ENCODE results near the gene TKFC. TPM values are rescaled to one million over a fixed set of nuclear protein-coding genes. Genes with fewer than 3 reads are reported as not detected.

The TKFC gene
- total RNA-seq, 1 donor from 2014 or later = 21.2 TPM

DNA sequence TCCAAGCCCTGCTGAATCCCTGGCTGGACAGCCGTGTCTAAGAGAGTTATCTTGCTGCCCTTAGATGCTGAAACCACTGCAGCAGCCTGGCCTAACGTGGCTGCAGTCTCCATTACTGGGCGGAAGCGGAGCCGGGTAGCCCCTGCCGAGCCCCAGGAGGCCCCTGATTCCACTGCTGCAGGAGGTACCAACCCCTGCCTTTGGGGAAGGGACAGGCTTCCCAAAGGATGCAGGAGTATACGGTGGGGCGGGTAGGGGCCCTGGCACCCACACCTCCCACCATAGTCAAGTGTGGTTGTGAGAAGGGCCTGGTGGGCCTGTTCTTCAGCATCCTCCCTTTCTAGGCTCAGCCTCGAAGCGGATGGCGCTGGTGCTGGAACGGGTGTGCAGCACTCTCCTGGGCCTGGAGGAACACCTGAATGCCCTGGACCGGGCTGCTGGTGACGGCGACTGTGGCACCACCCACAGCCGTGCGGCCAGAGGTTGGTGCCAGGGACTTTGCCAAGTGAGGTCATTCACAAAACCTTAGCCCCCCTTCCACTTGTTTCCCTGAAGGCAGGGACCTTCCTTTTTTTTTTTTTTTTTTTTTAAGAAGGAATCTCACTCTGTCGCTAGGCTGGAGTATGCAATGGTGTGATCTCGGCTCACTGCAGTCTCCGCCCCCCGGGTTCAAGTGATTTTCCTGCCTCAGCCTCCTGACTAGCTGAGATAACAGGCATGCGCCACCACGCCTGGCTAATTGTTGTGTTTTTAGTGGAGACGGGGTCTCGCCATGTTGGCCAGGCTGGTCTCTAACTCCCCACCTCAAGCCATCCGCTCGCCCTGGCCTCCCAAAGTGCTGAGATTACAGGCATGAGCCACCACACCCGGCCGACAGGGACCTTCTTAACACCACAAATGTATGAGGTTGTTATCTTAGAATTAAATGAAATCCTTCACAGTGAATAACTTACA lies 11.0 kb downstream of the TKFC start:
- DNase-seq (ENCODE audit: low spot score) = no peak

DNA sequence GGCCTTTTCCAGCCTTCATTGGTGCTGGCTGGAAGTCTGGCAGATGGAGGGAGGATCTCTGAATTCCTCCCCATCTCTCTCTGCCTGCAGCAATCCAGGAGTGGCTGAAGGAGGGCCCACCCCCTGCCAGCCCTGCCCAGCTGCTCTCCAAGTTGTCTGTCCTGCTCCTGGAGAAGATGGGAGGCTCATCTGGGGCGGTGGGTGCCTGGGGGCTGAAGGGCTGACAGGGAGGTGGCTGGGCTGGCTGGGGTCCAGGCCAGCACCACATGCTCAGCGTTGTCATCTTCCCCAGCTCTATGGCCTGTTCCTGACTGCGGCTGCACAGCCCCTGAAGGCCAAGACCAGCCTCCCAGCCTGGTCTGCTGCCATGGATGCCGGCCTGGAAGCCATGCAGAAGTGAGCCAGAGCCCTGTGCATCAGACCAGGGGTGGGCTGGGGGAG lies 12.2 kb downstream of the TKFC start:
- DNase-seq (ENCODE audit: low spot score) = no peak

DNA sequence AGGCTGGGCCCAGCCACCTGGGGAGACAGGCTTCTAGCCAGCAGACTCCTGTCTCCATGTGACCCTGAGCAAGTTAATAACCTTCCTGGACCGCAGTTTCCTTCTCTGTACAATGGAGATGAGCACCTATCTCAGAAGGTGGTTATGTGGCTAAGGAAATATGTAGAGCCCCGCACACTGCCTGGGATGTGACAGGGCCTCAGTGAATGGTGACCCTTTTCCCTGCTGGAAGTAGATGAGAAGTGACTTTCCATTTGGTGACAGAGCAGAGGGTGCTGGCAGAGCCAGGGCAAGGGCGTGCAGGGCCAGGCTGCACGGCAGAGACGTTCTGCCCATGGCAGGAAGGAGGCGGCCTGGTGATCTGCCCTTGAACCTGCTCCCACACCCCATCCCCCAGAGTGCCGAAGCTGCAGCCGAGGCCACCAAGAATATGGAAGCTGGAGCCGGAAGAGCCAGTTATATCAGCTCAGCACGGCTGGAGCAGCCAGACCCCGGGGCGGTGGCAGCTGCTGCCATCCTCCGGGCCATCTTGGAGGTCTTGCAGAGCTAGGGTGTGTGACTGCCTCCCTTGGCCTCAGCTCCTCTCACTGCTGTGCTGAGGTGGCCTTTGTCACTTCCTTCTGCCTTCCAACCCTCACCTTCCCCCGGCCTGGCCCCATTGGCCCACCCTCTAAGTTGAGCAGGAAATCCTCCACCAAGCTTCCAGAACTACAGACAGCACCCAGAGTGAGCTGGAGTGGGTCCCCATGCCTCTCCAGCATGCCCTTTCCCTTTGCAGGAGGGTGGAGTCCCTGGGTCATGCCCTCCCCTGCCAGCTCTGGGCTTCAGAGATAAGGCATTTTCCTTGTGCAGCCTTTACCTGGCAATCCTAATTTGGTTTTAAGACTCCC lies 13.2 kb downstream of the TKFC start:
- no peak for DNase-seq (ENCODE audit: low spot score)

DNA sequence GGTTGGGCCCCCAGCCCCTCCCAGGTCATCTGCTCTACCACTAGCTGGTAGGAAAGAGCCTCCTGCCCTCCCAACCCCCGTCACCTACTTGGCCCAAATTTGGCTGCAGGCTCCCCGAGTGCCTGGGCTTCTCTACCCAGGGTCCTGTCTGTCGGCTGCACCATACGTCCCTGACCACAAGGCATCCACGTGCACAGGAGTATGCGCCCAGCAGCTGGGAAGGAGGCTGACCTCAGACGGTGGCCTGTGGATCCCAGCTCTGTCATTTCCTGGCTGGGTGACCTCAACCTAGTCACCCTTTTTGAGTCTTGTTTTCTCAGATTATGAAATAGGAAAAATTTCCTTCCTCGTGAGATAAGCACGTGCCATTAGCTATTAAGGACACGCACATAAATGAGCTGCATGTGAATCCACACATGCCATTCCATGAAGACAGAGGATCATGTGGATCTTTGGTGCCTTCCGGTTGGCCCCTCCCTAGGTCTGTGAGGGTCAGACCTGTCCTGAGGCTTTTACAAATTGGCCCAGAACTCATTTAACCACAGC lies 15.0 kb downstream of the TKFC start:
- DNase-seq (ENCODE audit: low spot score) = no peak

DNA sequence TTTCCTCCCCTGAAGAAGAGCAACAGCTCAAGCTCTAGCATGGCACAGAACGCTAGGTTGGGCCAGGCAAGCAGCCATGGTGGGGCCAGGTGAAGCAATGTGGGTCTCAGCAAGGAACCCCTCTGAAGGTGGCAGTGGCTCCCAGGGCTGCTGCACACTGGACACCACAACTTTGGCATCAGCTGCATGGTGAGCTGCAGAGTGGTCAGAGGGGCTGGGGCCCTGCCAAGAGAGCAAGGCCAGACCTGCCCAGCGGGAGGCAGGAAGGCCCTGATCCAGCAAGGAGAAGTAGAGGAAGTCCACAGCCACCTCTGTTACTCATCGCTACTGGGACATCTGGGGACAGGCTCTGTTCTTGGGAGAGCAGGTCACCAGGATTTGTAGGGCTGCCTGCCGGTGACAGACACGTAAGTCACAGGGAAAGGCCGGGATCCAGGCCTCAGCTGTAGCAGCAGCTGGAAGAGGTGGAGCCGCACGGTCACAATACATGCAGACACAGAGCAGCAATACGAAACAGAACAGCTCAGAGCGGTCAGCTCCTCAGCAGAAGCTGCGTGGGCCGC lies 16.2 kb downstream of the TKFC start:
- no peak for DNase-seq (ENCODE audit: low spot score)

GRCh38 chr11:61349916-61350315 lies 16.9 kb downstream of the TKFC start:
- DNase-seq (ENCODE audit: low spot score) = no peak

GRCh38 chr11:61350336-61350735 lies 17.3 kb downstream of the TKFC start:
- DNase-seq (ENCODE audit: low spot score) = no peak

- DNase-seq (ENCODE audit: low spot score) = no peak
These were observed 17.8 kb downstream of the TKFC start for GRCh38 chr11:61350803-61351202.

DNA sequence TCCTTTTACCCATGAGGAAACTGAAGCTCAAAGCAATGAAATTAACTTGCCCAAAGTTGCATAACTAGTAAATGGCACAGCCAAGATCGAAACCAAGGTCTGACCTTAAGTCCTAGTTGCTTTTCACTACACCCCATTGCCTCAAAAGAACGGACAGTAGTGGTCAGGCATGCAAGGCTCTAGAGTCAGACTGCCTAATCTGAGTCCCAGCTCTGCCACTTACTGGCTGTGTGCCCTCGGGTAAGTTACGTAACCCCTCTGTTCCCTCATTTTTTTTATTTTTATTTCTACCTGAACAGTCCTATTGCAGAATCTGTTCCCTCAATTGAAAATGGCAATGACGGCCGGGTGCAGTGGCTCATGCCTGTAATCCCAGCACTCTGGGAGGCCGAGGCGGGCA lies 19.0 kb downstream of the TKFC start:
- DNase-seq (ENCODE audit: low spot score) = no peak

- no peak for DNase-seq (ENCODE audit: low spot score)
These were observed 20.4 kb downstream of the TKFC start for GRCh38 chr11:61353131-61354067.

DNA sequence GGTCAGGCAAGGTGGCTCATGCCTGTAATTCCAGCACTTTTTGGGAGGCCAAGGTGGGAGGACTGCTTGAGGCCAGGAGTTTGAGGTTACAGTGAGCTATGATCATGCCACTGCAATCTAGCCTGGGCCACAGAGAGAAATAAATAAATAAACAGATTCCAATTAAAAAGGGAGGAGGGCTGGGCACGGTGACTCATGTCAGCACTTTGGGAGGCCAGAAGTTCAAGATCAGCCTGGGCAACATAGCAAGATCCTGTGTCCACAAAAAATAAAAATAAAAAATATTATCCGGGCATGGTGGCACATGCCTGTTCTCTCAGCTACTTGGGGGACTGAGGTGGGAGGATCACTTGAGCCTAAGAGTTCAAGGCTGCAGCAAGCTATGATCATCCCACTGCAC lies 21.2 kb downstream of the TKFC start:
- no peak for DNase-seq (ENCODE audit: low spot score)

GRCh38 chr11:61356706-61357105 lies 23.7 kb downstream of the TKFC start:
- no peak for DNase-seq (ENCODE audit: low spot score)

DNA sequence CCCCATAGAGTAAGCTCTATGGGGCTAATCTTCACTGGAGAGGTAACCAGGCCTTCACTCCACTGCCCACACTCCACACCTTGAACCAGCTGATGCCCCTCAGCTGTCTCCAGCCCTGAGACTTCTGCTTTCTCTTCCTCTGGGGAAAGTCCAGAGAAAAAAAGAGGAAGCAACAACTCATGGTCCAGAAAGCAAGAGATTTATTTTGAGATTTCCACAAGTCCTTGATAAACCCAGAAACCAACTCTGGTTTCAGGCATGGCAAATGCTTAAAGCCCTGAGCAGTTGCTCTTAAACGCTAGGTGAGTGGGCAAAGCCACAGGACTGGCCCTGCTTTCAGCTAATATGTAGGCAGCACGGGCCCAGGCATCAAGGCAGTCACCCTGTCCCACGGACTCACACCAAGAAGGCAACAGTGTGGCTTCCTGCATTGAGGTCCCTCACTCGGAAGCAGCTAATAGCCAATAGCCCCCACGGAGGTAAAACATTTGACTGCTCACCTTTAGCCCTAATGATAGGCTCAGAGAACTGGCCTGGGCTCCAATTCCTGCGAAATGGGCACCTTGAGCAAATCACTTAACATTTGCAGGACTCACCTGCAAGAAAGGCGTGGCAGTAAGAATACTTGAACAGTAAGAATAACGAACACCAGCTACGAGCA lies 24.3 kb downstream of the TKFC start:
- DNase-seq (ENCODE audit: low spot score) = no peak

- DNase-seq (ENCODE audit: low spot score) = no peak
These were observed 24.8 kb downstream of the TKFC start for GRCh38 chr11:61357894-61358239.

GRCh38 chr11:61358566-61358965 lies 25.5 kb downstream of the TKFC start:
- DNase-seq (ENCODE audit: low spot score) = no peak

DNA sequence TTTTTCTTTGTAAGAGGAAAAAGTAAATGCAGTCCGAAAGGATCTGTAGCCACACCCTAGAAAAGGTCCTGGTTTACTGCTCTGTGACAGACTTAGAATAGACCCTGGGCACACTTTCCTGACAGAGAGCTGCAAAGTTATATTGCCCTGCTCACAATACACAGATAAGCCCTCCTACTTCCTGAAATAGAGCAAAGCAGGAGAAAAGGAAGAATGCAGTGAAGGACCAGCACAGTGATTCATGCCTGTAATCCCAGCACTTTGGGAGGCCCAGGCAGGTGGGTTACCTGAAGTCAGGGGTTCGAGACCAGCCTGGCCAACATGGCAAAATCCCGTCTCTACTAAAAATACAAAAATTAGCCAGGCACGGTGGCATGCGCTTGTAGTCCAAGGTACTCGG lies 26.5 kb downstream of the TKFC start:
- DNase-seq (ENCODE audit: low spot score) = no peak

- DNase-seq (ENCODE audit: low spot score) = no peak
These were observed 28.3 kb downstream of the TKFC start for GRCh38 chr11:61361237-61361740.

DNA sequence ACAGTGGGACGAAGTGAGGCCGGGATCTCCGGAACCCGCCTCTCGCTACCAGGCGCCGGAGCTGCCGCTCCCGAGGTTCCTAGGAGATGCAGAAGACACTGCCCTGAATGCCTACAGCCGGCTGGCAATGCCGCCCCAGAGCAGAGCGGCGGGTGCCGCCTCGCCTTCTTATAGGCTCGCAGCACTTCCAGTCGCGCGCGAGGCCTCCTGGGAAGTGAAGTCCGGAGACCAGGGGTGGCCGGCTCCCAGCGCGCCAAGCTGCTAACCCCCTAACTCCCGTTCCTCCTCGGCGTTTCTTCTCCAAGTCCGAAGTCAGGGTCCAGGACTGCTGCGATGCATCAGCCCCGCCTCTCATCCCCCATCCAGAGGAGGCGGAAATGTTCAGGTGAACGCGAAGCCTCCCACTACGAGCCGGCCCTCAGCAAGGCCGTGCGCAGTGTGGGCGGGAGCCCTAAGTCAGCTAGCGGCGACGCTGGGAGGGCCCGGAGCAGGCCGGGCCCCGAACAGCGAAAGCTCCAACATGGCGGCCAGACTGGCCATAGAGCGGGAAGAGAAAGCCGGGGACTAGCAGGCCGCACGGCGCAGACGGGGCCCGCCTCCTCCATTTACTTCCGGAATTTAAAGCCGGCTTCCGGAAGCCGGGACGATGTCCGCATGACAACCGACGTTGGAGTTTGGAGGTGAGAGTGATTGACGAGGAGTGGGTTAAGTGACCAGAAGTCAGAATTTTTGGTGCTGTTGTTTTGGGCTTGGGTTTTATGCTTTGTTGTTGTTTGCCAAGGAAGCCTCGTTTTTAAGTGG lies 28.9 kb downstream of the TKFC start, which contains the start of the genes CYB561A3 and TMEM138:
Gene CYB561A3 (minus strand): TSS at position 142 of the 801 bp plus-strand sequence. CDS start 5,169 bp downstream, outside the sequence.
Gene TMEM138 (plus strand): TSS at position 634 of the 801 bp plus-strand sequence. CDS start 2,017 bp downstream, outside the sequence.
- DNase-seq (ENCODE audit: low spot score) = peak; percentile 97

GRCh38 chr11:61362542-61362875 lies 29.5 kb downstream of the TKFC start:
- DNase-seq (ENCODE audit: low spot score) = no peak

Data from mesenteric fat pad (tissue), 1 donor.